Neural crest cell (in vitro differentiated cells): ENCODE data around the gene LATS1. TPM values are rescaled to one million over a fixed set of nuclear protein-coding genes. Genes with fewer than 3 reads are reported as not detected.

Source experiments
- DNase-seq: peaks from one replicate; pipeline ENCODE4 v3.0.0; 2021; ENCODE audit warnings: low read depth, mixed read lengths, low spot score
- H3K27ac Mint-ChIP-seq: one replicate; pipeline ENCODE4 v1.8.0; 2021; ENCODE audit warnings: mild to moderate bottlenecking, mixed read lengths; ENCODE audit not compliant: unreplicated experiment
- H3K27me3 Mint-ChIP-seq: 2 replicates; pipeline ENCODE4 v1.8.0; 2021; ENCODE audit warnings: low read depth, mild to moderate bottlenecking, mixed read lengths
- H3K36me3 Mint-ChIP-seq: 2 replicates; pipeline ENCODE4 v1.8.0; 2021; ENCODE audit warnings: low read depth, mild to moderate bottlenecking, mixed read lengths
- H3K4me1 Mint-ChIP-seq: 2 replicates; pipeline ENCODE4 v1.8.0; 2021; ENCODE audit warnings: mixed read lengths
- H3K4me3 Mint-ChIP-seq: one replicate; pipeline ENCODE4 v1.8.0; 2021; ENCODE audit warnings: mild to moderate bottlenecking, mixed read lengths
- H3K9me3 Mint-ChIP-seq: 2 replicates; pipeline ENCODE4 v1.8.0; 2021; ENCODE audit warnings: mixed read lengths
- CTCF ChIP-seq: fragments of 200-600 bp; sonication (generic); conservative IDR thresholded peaks from 2 replicates; pipeline ENCODE4 v1.5.0; 2021; ENCODE audit warnings: antibody characterized with exemption, mild to moderate bottlenecking
- total RNA-seq: library from RNA; stranded (reverse); gene quantifications from 2 replicates; pipeline ENCODE4 v1.2.1, GENCODE V29; 2021

LATS1 gene
- total RNA-seq, 1 donor from 2014 or later: 27.4 TPM

DNA sequence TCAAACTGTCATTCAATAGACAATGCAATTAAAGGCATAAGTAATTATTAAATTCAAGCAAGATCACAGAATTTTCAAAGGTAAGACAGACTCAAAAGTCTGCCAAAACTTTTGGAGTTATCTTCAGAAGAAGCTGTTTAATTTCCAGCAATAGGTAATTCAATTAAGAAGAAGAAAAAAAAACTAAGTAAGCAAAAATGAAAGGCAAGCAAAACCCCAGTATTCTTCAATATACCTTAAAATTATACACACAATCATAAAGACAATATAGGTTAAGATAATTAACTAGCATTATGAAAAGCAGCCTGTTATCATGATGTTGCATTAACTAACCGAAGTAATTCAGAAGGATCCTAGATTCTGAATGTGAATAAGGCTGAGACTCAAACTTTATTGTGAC lies 3.5 kb downstream of the LATS1 start:
- peak overlapping the region; percentile 69 for H3K4me3 Mint-ChIP-seq
- no peaks in the 10 kb centered on the region for H3K27me3 Mint-ChIP-seq
- no peak for DNase-seq
- H3K9me3 Mint-ChIP-seq: no peaks in the 10 kb centered on the region
- no peak overlapping the region for H3K27ac Mint-ChIP-seq
- H3K36me3 Mint-ChIP-seq: peaks cover 2% of the 10 kb centered on the region
- TF ChIP-seq CTCF: no peak
- peaks cover 28% of the 10 kb centered on the region for H3K4me1 Mint-ChIP-seq

DNA sequence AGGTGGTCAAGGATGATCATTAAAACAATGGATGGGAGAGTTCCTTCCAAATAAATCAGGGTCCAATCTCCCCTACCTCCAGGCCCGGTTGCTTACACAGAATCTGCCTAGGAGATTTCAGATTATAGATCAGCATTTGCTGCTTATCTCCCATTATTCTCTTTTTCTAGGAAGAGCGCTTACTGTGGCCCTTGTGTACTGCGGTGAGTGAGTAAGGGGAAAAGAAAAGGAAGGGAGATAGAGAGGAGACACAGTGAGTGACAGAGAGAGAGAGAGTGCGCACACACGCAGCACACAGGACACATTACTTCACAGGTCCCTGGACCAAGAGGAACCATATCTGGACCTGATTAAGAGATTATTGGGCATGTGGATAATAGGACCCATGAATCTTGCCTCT lies 6.2 kb downstream of the LATS1 start:
- DNase-seq: no peak
- Mint-ChIP-seq H3K4me3 (peak overlapping the region; percentile 50), H3K4me1 (peaks cover 15% of the 10 kb centered on the region), H3K9me3 (no peaks in the 10 kb centered on the region), H3K27me3 (no peaks in the 10 kb centered on the region), H3K27ac (no peak overlapping the region), H3K36me3 (no peaks in the 10 kb centered on the region)
- TF ChIP-seq CTCF: no peak

DNA sequence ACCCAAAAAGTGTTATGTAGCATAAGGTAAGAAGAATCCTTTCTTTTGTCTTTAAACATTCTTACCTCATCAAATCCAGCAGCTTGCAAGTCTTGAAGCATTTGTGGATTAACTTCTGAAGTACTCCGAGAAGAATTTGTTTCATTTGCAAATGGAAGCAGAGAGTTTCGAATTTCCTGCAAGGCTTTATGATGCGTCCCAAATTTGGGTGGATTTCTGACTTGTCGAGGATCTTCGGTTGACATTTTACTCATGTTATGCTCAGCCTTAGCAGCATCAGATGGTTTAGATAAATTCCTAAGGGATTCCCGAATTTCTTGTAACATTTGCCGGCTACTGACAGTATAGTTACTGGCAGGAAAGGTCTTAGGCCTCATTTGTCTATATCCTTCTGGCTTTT lies 16.2 kb downstream of the LATS1 start:
- Mint-ChIP-seq H3K36me3 (no peaks in the 10 kb centered on the region), H3K9me3 (no peaks in the 10 kb centered on the region), H3K4me3 (no peak overlapping the region), H3K27ac (no peak overlapping the region), H3K27me3 (no peaks in the 10 kb centered on the region), H3K4me1 (no peaks in the 10 kb centered on the region)
- no peak for DNase-seq
- TF ChIP-seq CTCF: no peak

DNA sequence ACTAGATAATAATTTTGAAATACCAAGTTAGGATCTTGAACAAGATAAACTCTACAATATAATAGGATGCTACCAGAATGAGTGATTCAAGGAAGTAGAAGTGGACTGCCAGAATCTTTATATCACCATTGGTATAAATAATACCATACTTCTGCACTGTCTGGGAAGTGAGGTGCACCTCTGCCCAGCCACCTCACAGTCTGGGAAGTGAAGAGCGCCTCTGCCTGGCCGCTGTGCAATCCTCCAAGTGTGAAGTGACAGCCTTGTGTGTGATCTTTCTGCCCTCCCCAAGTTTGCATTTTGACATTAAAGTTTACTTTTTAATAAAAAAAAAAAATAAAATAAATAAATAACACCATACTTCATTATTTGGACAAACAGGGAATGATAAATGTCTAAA lies 18.8 kb downstream of the LATS1 start:
- Mint-ChIP-seq H3K27ac (no peak overlapping the region), H3K36me3 (no peaks in the 10 kb centered on the region)
- no peak for TF ChIP-seq CTCF

DNA sequence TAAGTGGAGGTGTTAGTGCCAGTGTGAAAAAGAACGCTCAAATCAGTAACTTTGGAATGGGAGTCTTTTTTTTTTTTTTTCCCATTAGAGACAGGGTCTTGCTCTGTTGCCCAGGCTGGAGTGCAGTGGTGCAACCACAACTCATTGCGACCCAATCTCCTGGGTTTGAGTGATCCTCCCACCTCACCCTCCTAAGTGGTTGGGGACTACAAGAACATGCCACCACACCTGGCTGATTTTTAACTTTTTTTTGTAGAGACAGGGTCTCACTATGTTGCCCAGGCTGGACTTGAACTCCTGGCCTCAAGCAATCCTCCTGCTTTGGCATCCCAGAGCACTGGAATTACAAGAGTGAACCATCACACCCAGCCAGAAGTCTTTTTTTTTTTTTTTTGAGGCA lies 19.7 kb downstream of the LATS1 start:
- no peaks in the 10 kb centered on the region for H3K4me1 Mint-ChIP-seq
- DNase-seq: no peak
- no peak overlapping the region for H3K4me3 Mint-ChIP-seq
- H3K9me3 Mint-ChIP-seq: no peaks in the 10 kb centered on the region
- H3K27me3 Mint-ChIP-seq: no peaks in the 10 kb centered on the region
- no peak overlapping the region for H3K27ac Mint-ChIP-seq
- no peak for TF ChIP-seq CTCF
- H3K36me3 Mint-ChIP-seq: no peaks in the 10 kb centered on the region

More for the DNA sequence above, 18.8 kb downstream of the LATS1 start:
- no peak for DNase-seq
- H3K4me1 Mint-ChIP-seq: no peaks in the 10 kb centered on the region
- no peak overlapping the region for H3K4me3 Mint-ChIP-seq
- no peaks in the 10 kb centered on the region for H3K9me3 Mint-ChIP-seq
- no peaks in the 10 kb centered on the region for H3K27me3 Mint-ChIP-seq

GRCh38 chr6:149696901-149697300 lies 21.0 kb downstream of the LATS1 start:
- H3K9me3 Mint-ChIP-seq: no peaks in the 10 kb centered on the region
- peaks cover 1% of the 10 kb centered on the region for H3K36me3 Mint-ChIP-seq
- no peak overlapping the region for H3K27ac Mint-ChIP-seq
- no peak overlapping the region for H3K4me3 Mint-ChIP-seq
- no peak for TF ChIP-seq CTCF
- DNase-seq: no peak
- H3K27me3 Mint-ChIP-seq: no peaks in the 10 kb centered on the region
- H3K4me1 Mint-ChIP-seq: no peaks in the 10 kb centered on the region
